Left lung (tissue), 10 donors: ENCODE results near the gene DEGS2. TPM values are rescaled to one million over a fixed set of nuclear protein-coding genes. Genes with fewer than 3 reads are reported as not detected.
A peak's percentile ranks its signal among the peaks of the same experiment; 100 is the strongest.

ENCODE experiments used
- ATAC-seq: fragments of 200-7000 bp; cut with Tn5 transposase; one replicate; pipeline ENCODE4 v1.9.1; 2020; ENCODE audit warnings: moderate library complexity
- DNase-seq, 4 donors: peaks; one replicate each; pipeline ENCODE4 v3.0.0-alpha.2; 2013 to 2020
- H3K27ac ChIP-seq, 2 donors: fragments of 200-600 bp; sonication (generic) in 1 of 2; one replicate each; pipeline versions ENCODE4 v1.5.0 to v1.8.0; 2020 to 2021
- H3K27me3 ChIP-seq, 2 donors: fragments of 200-600 bp; sonication (generic) in 1 of 2; one replicate each; pipeline versions ENCODE4 v1.5.0 to v1.8.0; 2020 to 2021
- H3K36me3 ChIP-seq, 2 donors: fragments of 200-600 bp; sonication (generic) in 1 of 2; one replicate each; pipeline versions ENCODE4 v1.5.0 to v1.8.0; 2020 to 2021
- H3K4me1 ChIP-seq, 2 donors: fragments of 200-600 bp; one replicate each; pipeline ENCODE4 v1.8.0; 2021
- H3K4me3 ChIP-seq, 2 donors: fragments of 200-600 bp; sonication (generic) in 1 of 2; one replicate each; pipeline versions ENCODE4 v1.5.0 to v1.8.0; 2020 to 2021; ENCODE audit warnings: mild to moderate bottlenecking in 1 of 2
- H3K9me3 ChIP-seq, 2 donors: fragments of 200-600 bp; sonication (generic) in 1 of 2; one replicate each; pipeline versions ENCODE4 v1.5.0 to v1.8.0; 2020 to 2021
- intact Hi-C, 2 donors: fragments of 100-400 bp; cut with DNase I; formaldehyde crosslinking; loops; one replicate each; pipeline versions ENCODE4 v1.11.2 to v1.14.2; 2022
- polyA plus RNA-seq, 6 donors: library from polyadenylated mRNA; unstranded; fragments of 120-200 nt; gene quantifications; one replicate each; pipeline ENCODE4 v1.2.1, GENCODE V29; 2013; ENCODE audit not compliant: insufficient read length in 6 of 6
- total RNA-seq, 2 donors: library from RNA; stranded (reverse); fragmentation: NEBNext Ultra II Directional; extraction: Animal tissue kit (Norgen Biotek cat#: 25700); gene quantifications; one replicate each; pipeline ENCODE4 v1.2.1, GENCODE V29; 2021
- TF ChIP-seq, protein P1 (sequence below), 2 donors: fragments of 200-600 bp; sonication (generic) in 1 of 2; IDR thresholded peaks; one replicate each; pipeline versions ENCODE4 v1.5.0 to v1.8.0; 2021; ENCODE audit warnings: antibody characterized with exemption in 2 of 2
- donor health status: DM: no; HTN: yes; CAD: no.
- donor health status: DM: no; HTN: no; CAD: no.

The DEGS2 gene
- total and polyA plus RNA-seq, 8 donors, result 2.0 to 8.3 (median 5.6) TPM

DNA sequence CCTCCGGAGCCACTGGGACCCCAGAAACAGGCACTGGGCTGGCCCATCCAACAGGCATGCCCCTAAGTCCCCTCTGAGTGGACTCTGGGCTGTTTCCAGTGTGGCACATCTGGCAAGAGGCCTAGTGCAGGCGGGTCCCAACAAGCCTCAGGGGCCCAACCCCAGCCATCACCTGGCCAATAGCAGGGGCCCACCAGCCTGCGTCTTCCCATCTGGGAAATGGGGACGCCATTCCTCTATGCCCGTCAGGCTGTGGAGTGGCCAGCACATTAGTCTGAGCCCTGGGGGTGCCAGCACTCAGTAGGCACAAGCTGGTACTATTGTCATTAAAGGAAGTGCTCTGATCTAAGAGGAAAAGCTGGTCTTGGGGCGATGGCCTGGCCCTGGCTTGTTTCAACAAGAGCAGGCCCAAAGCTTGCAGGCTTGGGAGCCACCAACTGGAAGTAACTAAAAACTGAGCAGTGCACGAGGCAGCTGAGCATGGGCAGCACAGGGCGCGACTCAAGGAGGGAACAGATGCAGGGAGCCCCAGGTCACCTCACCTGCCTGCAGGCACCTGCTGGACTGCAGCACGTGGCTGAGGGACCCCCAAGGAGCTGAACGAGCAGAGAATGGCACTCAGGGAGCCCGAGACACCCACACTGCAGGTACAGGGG is 8.4 kb downstream of the DEGS2 start:
- intact Hi-C loops, result no loop called here
- H3K4me1 ChIP-seq, result peaks cover 4 to 28% of the 10 kb centered on the region in 2 donors
- H3K27ac ChIP-seq, result no peak overlapping the region

DNA sequence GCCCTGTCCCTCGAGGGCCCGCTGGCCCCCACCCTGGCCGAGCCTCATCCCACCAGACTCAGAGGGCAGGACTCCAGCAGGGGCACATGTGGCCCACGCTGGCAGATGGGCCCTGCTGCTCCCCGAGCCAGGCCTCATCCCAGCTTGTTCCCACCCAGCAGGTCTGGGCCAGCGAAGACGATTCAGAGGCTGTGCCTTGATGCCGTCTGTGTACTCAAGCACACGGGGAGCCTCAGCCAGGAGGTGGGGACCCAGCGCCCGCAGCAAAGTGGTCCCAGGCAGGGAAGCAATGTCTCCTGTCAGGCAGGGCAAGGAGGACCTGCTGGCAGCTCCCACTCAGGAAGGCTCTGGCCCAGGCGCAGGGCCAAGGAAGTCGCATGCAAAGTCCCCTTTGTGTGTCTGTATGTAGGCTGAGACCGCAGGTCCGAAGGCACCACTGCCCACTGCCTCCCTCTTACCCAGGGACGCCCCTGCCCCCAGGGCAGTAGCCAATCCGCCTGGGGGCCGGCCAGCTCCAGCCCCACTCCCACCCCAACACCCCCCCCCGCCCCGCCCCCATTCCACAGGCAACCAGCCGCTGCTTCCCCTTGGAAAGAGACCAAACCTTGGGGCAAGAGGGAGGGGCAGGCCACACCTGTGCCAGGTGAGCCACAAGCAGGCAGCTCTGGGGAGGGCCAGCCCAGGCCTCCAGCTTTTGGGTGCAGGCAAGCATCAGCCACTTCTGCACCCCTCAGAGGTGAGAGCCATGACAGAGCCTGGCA is 9.4 kb downstream of the DEGS2 start:
- ATAC-seq, result peak; percentile 76
- TF ChIP-seq, protein P1, sequence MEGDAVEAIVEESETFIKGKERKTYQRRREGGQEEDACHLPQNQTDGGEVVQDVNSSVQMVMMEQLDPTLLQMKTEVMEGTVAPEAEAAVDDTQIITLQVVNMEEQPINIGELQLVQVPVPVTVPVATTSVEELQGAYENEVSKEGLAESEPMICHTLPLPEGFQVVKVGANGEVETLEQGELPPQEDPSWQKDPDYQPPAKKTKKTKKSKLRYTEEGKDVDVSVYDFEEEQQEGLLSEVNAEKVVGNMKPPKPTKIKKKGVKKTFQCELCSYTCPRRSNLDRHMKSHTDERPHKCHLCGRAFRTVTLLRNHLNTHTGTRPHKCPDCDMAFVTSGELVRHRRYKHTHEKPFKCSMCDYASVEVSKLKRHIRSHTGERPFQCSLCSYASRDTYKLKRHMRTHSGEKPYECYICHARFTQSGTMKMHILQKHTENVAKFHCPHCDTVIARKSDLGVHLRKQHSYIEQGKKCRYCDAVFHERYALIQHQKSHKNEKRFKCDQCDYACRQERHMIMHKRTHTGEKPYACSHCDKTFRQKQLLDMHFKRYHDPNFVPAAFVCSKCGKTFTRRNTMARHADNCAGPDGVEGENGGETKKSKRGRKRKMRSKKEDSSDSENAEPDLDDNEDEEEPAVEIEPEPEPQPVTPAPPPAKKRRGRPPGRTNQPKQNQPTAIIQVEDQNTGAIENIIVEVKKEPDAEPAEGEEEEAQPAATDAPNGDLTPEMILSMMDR (IDR thresholded peaks at IDR 0.05), result no peak
- H3K9me3 ChIP-seq, result peaks cover 0 to 7% of the 10 kb centered on the region in 2 donors
- no peak overlapping the region for H3K27ac ChIP-seq
- no peaks in the 10 kb centered on the region for H3K27me3 ChIP-seq
- no peak overlapping the region for H3K4me3 ChIP-seq
- H3K4me1 ChIP-seq, result peaks cover 4 to 35% of the 10 kb centered on the region in 2 donors
- peak in 2 of 4 donors; percentile 48 to 78 for DNase-seq
- H3K36me3 ChIP-seq, result no peaks in the 10 kb centered on the region
- intact Hi-C loops, result no loop called here

More for the DNA sequence above, 8.4 kb downstream of the DEGS2 start:
- no peak overlapping the region for H3K4me3 ChIP-seq
- H3K9me3 ChIP-seq, result peaks cover 0 to 9% of the 10 kb centered on the region in 2 donors
- no peaks in the 10 kb centered on the region for H3K27me3 ChIP-seq
- no peak for ATAC-seq
- no peaks in the 10 kb centered on the region for H3K36me3 ChIP-seq
- no peak for DNase-seq
- TF ChIP-seq, protein P1 (IDR thresholded peaks at IDR 0.05), result no peak

GRCh38 chr14:100148837-100149731 is 10.4 kb downstream of the DEGS2 start:
- peaks cover 4 to 43% of the 10 kb centered on the region in 2 donors for H3K4me1 ChIP-seq
- peaks cover 0 to under 1% of the 10 kb centered on the region in 2 donors for H3K36me3 ChIP-seq
- H3K4me3 ChIP-seq, result no peak overlapping the region
- TF ChIP-seq, protein P1 (IDR thresholded peaks at IDR 0.05), result no peak
- intact Hi-C loops, result no loop called here
- ATAC-seq, result no peak
- H3K27ac ChIP-seq, result no peak overlapping the region
- peak in 1 of 4 donors; percentile 79 for DNase-seq
- H3K9me3 ChIP-seq, result no peaks in the 10 kb centered on the region
- no peaks in the 10 kb centered on the region for H3K27me3 ChIP-seq

DNA sequence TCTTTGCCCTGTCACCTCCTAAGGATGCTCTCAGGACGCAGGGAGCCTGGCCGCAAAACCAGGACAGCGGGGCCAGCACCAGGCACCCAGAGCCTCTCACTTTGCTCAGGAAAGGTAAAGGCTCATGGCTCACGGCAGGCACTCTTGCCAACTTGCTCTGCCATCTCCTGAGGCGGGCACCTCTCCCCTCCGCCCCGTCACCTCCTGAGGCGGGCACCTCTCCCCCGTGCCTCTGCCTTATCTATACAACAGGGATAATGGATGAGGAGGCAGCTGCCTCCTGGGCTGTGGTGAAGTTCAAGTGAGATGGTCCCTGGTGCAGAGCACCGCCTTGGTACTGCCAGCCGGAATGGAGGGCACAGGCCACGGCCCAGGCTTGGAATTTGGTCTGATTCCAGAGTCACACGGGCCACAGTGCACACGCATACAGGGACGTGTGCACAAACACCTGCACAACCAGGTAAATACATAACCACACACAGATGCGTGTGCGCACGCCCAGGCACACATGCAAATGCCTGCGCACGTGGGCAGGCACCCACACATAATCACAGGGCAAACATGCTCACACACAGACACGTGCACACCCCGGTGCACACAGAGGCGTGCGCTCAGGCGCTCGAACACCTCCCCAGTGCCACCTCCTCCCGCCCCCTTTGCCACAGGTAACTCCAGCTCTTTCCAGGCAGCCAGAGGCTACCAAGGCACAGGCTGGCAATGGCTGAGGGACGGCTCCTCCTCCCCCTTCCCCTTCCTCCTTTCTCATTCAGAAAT is 11.6 kb downstream of the DEGS2 start:
- intact Hi-C loops, result no loop called here
- no peak overlapping the region for H3K4me3 ChIP-seq
- no peaks in the 10 kb centered on the region for H3K9me3 ChIP-seq
- no peaks in the 10 kb centered on the region for H3K27me3 ChIP-seq
- H3K27ac ChIP-seq, result no peak overlapping the region
- DNase-seq (no peak), ATAC-seq (no peak)
- H3K4me1 ChIP-seq, result peaks cover 4 to 49% of the 10 kb centered on the region in 2 donors
- TF ChIP-seq, protein P1 (IDR thresholded peaks at IDR 0.05), result no peak
- H3K36me3 ChIP-seq, result peaks cover 0 to 8% of the 10 kb centered on the region in 2 donors
